ENCODE results near the gene CAPNS2. TPM values are rescaled to one million over a fixed set of nuclear protein-coding genes. Genes with fewer than 3 reads are reported as not detected.

Gene CAPNS2
- total and polyA plus RNA-seq, 2 of the 13 experiments (the other 11 are each of a cell fraction or from before 2014, with no cell fraction given): 0.29 TPM; not detected in 1

DNA sequence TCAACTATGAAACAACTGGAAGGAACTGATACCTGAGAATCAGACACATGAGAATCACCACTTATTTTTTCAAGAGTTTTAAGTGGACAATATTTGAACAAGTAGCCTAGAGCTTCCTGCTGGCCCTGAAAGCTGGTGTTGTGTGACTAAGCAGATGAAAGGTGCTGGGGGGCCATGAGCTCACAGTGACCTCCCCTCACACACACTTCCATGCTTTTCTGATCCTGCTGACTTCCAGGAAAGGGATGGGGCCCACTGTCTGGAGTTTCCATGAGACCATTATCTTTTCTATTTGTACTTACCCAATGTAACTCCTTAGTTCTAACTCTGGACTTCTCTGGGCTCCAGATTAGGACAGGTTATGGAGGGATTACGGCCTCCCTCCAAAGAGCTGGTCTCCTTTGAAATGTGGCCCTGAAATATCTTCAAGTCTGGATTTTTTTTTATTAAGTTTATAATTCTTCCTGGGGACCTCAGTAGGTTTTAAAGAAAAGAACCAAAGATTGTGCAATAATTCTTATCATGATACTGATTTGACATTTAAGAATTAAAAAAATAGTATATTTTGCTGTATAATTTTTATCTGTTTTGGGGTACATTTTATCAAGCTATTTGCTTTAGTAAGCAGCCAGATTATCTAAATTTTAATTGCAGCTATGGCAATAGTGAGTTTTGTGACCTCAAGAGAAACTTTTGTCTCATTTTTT, 4.9 kb downstream of the CAPNS2 start (continued):
- TF ChIP-seq ZNF746 (CRISPR knock-in tag; IDR thresholded peaks at IDR 0.05) (no peak), ZNF10 (CRISPR knock-in tag; IDR thresholded peaks at IDR 0.05; ENCODE audit: borderline replicate concordance, low read depth) (no peak), TCF7 (IDR thresholded peaks at IDR 0.05; ENCODE audit: low read depth) (peak; percentile 88), DR1 (CRISPR knock-in tag; IDR thresholded peaks at IDR 0.05) (no peak), LBX2 (CRISPR knock-in tag; IDR thresholded peaks at IDR 0.05; ENCODE audit: borderline replicate concordance) (no peak), ZNF549 (CRISPR knock-in tag; IDR thresholded peaks at IDR 0.05) (no peak), ARHGAP35 (CRISPR knock-in tag; IDR thresholded peaks at IDR 0.05; ENCODE audit: borderline replicate concordance) (no peak), ZNF138 (CRISPR knock-in tag; IDR thresholded peaks at IDR 0.05; ENCODE audit: low read depth) (no peak), ZNF343 (CRISPR knock-in tag; IDR thresholded peaks at IDR 0.05) (no peak), SRY (CRISPR knock-in tag; IDR thresholded peaks at IDR 0.05) (no peak), TBL1XR1 (IDR thresholded peaks at IDR 0.05; ENCODE audit: borderline replicate concordance, low read length, partially characterized antibody) (peak; percentile 43), ZFYVE20 (CRISPR knock-in tag; IDR thresholded peaks at IDR 0.05; ENCODE audit: borderline replicate concordance, low read depth) (no peak), TARDBP (CRISPR knock-in tag; IDR thresholded peaks at IDR 0.05) (no peak), FOXP1 (IDR thresholded peaks at IDR 0.05) (no peak), FOXP1 (CRISPR knock-in tag; IDR thresholded peaks at IDR 0.05) (peak; percentile 65), ZNF282 (IDR thresholded peaks at IDR 0.05; ENCODE audit: partially characterized antibody) (no peak), FOXJ3 (CRISPR knock-in tag; IDR thresholded peaks at IDR 0.05; ENCODE audit: borderline replicate concordance) (no peak), RXRA (CRISPR knock-in tag; IDR thresholded peaks at IDR 0.05) (peak; percentile 89; the same call in 1 of the 2 replicates), GABPA (IDR thresholded peaks at IDR 0.05; ENCODE audit: low read depth, low read length) (no peak), GABPA (CRISPR knock-in tag; IDR thresholded peaks at IDR 0.05; ENCODE audit: low read depth) (peak; percentile 51; the same call in 1 of the 2 replicates), ZFP36L1 (CRISPR knock-in tag; IDR thresholded peaks at IDR 0.05) (no peak), NR2F6 (IDR thresholded peaks at IDR 0.05) (peak; percentile 54), NR2F6 (CRISPR knock-in tag; IDR thresholded peaks at IDR 0.05) (peak; percentile 81), YY1 (IDR thresholded peaks at IDR 0.05; ENCODE audit: insufficient read depth, insufficient replicate concordance, low read depth, low read length) (peak; percentile 14)
- TF ChIP-seq, protein P1, sequence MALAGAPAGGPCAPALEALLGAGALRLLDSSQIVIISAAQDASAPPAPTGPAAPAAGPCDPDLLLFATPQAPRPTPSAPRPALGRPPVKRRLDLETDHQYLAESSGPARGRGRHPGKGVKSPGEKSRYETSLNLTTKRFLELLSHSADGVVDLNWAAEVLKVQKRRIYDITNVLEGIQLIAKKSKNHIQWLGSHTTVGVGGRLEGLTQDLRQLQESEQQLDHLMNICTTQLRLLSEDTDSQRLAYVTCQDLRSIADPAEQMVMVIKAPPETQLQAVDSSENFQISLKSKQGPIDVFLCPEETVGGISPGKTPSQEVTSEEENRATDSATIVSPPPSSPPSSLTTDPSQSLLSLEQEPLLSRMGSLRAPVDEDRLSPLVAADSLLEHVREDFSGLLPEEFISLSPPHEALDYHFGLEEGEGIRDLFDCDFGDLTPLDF (CRISPR knock-in tag; IDR thresholded peaks at IDR 0.05): no peak
- TF ChIP-seq, protein P2, sequence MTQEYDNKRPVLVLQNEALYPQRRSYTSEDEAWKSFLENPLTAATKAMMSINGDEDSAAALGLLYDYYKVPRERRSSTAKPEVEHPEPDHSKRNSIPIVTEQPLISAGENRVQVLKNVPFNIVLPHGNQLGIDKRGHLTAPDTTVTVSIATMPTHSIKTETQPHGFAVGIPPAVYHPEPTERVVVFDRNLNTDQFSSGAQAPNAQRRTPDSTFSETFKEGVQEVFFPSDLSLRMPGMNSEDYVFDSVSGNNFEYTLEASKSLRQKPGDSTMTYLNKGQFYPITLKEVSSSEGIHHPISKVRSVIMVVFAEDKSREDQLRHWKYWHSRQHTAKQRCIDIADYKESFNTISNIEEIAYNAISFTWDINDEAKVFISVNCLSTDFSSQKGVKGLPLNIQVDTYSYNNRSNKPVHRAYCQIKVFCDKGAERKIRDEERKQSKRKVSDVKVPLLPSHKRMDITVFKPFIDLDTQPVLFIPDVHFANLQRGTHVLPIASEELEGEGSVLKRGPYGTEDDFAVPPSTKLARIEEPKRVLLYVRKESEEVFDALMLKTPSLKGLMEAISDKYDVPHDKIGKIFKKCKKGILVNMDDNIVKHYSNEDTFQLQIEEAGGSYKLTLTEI (CRISPR knock-in tag; conservative IDR thresholded peaks at IDR 0.05): no peak
- TF ChIP-seq, protein P3, sequence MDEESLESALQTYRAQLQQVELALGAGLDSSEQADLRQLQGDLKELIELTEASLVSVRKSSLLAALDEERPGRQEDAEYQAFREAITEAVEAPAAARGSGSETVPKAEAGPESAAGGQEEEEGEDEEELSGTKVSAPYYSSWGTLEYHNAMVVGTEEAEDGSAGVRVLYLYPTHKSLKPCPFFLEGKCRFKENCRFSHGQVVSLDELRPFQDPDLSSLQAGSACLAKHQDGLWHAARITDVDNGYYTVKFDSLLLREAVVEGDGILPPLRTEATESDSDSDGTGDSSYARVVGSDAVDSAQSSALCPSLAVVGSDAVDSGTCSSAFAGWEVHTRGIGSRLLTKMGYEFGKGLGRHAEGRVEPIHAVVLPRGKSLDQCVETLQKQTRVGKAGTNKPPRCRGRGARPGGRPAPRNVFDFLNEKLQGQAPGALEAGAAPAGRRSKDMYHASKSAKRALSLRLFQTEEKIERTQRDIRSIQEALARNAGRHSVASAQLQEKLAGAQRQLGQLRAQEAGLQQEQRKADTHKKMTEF (CRISPR knock-in tag; IDR thresholded peaks at IDR 0.05): peak; percentile 83
